GM12878 (cell line): ENCODE measurements around the gene PMPCA. TPM values are rescaled to one million over a fixed set of nuclear protein-coding genes. Genes with fewer than 3 reads are reported as not detected.

Source experiments
- ATAC-seq: fragments of 200-7000 bp; cut with Tn5 transposase; 3 replicates; pipeline ENCODE4 v1.9.1; 2020; ENCODE audit warnings: mild to moderate bottlenecking, moderate library complexity
- BruUV-seq: library from RNA; stranded (reverse); fragments of 400-500 nt; replicated peaks from 2 replicates; lab custom pipeline; 2021; lab: Mats Ljungman, UMichigan
- CTCF ChIA-PET: fragments of 300-600 bp; sonication (Branson Sonifier 250); formaldehyde crosslinking; extraction: SDS; loops from one replicate; lab custom pipeline; 2021; ENCODE audit warnings: inconsistent platforms; lab: Yijun Ruan, JAX
- POLR2A ChIA-PET: fragments of 350-600 bp; formaldehyde crosslinking; extraction: SDS; loops from one replicate; lab custom pipeline; 2021; ENCODE audit warnings: inconsistent platforms; lab: Charles Lee
- RAD21 ChIA-PET: fragments of 300-600 bp; sonication (Branson Sonifier 250); formaldehyde crosslinking; loops from one replicate; lab custom pipeline; 2023; ENCODE audit warnings: antibody characterized with exemption; ENCODE audit not compliant: unreplicated experiment; lab: Charles Lee
- SMC1A ChIA-PET: fragments of 300-600 bp; sonication (Branson Sonifier 250); formaldehyde crosslinking; loops from one replicate; lab custom pipeline; 2023; ENCODE audit not compliant: unreplicated experiment, uncharacterized antibody; lab: Charles Lee
- DNase-seq: peaks from one replicate; pipeline ENCODE4 v3.0.0-alpha.2; 2011; ENCODE audit warnings: low read depth, low spot score
- FAIRE-seq: peaks from 3 replicates; lab custom pipeline; 2011; peaks lifted over from hg19 to GRCh38; lab: Jason Lieb, UNC
- H2AFZ ChIP-seq: 2 replicates; pipeline ENCODE4 v1.6.0; 2011; ENCODE audit warnings: low read depth, low read length, control low read depth; ENCODE audit not compliant: control insufficient read depth
- H3K27ac ChIP-seq: 2 replicates; pipeline ENCODE4 v1.5.1; 2011; ENCODE audit warnings: control low read depth; ENCODE audit not compliant: control insufficient read depth, insufficient read depth
- H3K27me3 ChIP-seq, 2 experiments: replicated peaks in 1 of 2; 2 replicates each; pipeline versions ENCODE4 v1.6.0 to v1.6.1; 2011; ENCODE audit warnings: low read length in 1 of 2; ENCODE audit not compliant: control insufficient read depth in 2 of 2, insufficient read depth in 2 of 2
- H3K36me3 ChIP-seq, 2 experiments: 2 replicates each; pipeline ENCODE4 v1.5.1; 2011; ENCODE audit warnings: low read length in 1 of 2; ENCODE audit not compliant: control insufficient read depth in 2 of 2, insufficient read depth in 2 of 2
- H3K4me1 ChIP-seq: 2 replicates; pipeline ENCODE4 v1.6.1; 2011; ENCODE audit warnings: mild to moderate bottlenecking, low read length, moderate library complexity, mixed read lengths; ENCODE audit not compliant: control insufficient read depth, insufficient read depth
- H3K4me2 ChIP-seq: 2 replicates; pipeline ENCODE4 v1.6.0; 2011; ENCODE audit warnings: control low read depth; ENCODE audit not compliant: control insufficient read depth, insufficient read depth
- H3K4me3 ChIP-seq: fragments of 200-600 bp; sonication (generic); 2 replicates; pipeline ENCODE4 v1.5.1; 2016
- H3K79me2 ChIP-seq: 2 replicates; pipeline ENCODE4 v1.6.0; 2011; ENCODE audit warnings: low read length; ENCODE audit not compliant: control insufficient read depth, insufficient read depth
- H3K9ac ChIP-seq: 2 replicates; pipeline ENCODE4 v1.8.0; 2011; ENCODE audit warnings: low read length, control low read depth, mixed read lengths; ENCODE audit not compliant: control insufficient read depth, insufficient read depth
- H3K9me3 ChIP-seq: replicated peaks from 3 replicates; pipeline ENCODE4 v1.5.1; 2011; ENCODE audit warnings: mild to moderate bottlenecking, low read length; ENCODE audit not compliant: control insufficient read depth, insufficient read depth
- H4K20me1 ChIP-seq: 2 replicates; pipeline ENCODE4 v1.6.0; 2011; ENCODE audit not compliant: control insufficient read depth, insufficient read depth
- ATF2 ChIP-seq: IDR thresholded peaks from 2 replicates; pipeline ENCODE4 v1.6.1; 2012; ENCODE audit warnings: low read length, inconsistent platforms
- BMI1 ChIP-seq: fragments of 450-650 bp; IDR thresholded peaks from 2 replicates; pipeline ENCODE4 v1.6.1; 2016; ENCODE audit warnings: mild to moderate bottlenecking, moderate library complexity, borderline replicate concordance
- BRCA1 ChIP-seq: IDR thresholded peaks from 2 replicates; pipeline ENCODE4 v1.6.1; 2011; ENCODE audit warnings: low read depth, low read length, improper control_type of control experiment
- CBFB ChIP-seq: IDR thresholded peaks from 2 replicates; pipeline ENCODE4 v1.6.1; 2016; ENCODE audit warnings: antibody characterized with exemption, low read depth
- CUX1 ChIP-seq: IDR thresholded peaks from 2 replicates; pipeline ENCODE4 v1.6.1; 2012; ENCODE audit warnings: improper control_type of control experiment, low read depth, low read length; ENCODE audit not compliant: insufficient replicate concordance
- ETV6 ChIP-seq, 2 experiments: fragments of 450-650 bp in 1 of 2; IDR thresholded peaks in 1 of 2; conservative IDR thresholded peaks in 1 of 2; 2 replicates each; pipeline ENCODE4 v1.6.1; 2014; ENCODE audit warnings: antibody characterized with exemption in 1 of 2, borderline replicate concordance in 1 of 2, low read depth in 1 of 2, mild to moderate bottlenecking in 1 of 2, moderate library complexity in 1 of 2
- GABPA ChIP-seq: IDR thresholded peaks from 2 replicates; pipeline ENCODE4 v1.6.1; 2014; ENCODE audit warnings: antibody characterized with exemption, low read depth, mild to moderate bottlenecking, inconsistent platforms
- NFIC ChIP-seq: IDR thresholded peaks from 2 replicates; pipeline ENCODE4 v1.6.1; 2012; ENCODE audit warnings: low read depth, mild to moderate bottlenecking, inconsistent platforms, low read length, moderate library complexity
- PAX5 ChIP-seq: IDR thresholded peaks from 2 replicates; pipeline ENCODE4 v1.6.1; 2011; ENCODE audit warnings: low read depth, low read length, borderline replicate concordance
- PKNOX1 ChIP-seq: fragments of 450-650 bp; IDR thresholded peaks from 2 replicates; pipeline ENCODE4 v1.6.1; 2016; ENCODE audit warnings: mild to moderate bottlenecking
- RAD21 ChIP-seq: IDR thresholded peaks from 2 replicates; pipeline ENCODE4 v1.6.1; 2011; ENCODE audit warnings: mild to moderate bottlenecking, low read depth, low read length, moderate library complexity; ENCODE audit not compliant: insufficient read depth
- TCF12 ChIP-seq: IDR thresholded peaks from 2 replicates; pipeline ENCODE4 v1.6.1; 2011; ENCODE audit warnings: low read depth, mild to moderate bottlenecking, low read length
- ZNF274 ChIP-seq: IDR thresholded peaks from one replicate; pipeline ENCODE4 v1.8.0; 2011; ENCODE audit not compliant: insufficient read length, insufficient read depth
- ZNF622 ChIP-seq: fragments of 450-650 bp; IDR thresholded peaks from 2 replicates; pipeline ENCODE4 v1.6.1; 2017; ENCODE audit warnings: mild to moderate bottlenecking, inconsistent platforms
- WGBS: methylation state at CpG from one replicate; pipeline ENCODE4 v1.1.6; 2016; ENCODE audit warnings: low lambda C conversion rate; ENCODE audit not compliant: insufficient replicate concordance, insufficient coverage; ENCODE audit errors: missing lambda C conversion rate; 5-methylcytosine and 5-hydroxymethylcytosine counted together
- in situ Hi-C: fragments of 300-500 bp; cut with MboI; formaldehyde crosslinking; loops from 9 replicates; pipeline ENCODE4 v1.14.3; 2018; ENCODE audit warnings: mixed read lengths
- intact Hi-C: fragments of 100-400 bp; cut with micrococcal nuclease; formaldehyde crosslinking; loops from one replicate; pipeline ENCODE4 v1.14.2; 2022; ENCODE audit not compliant: unreplicated experiment
- polyA plus RNA-seq, 11 experiments: library from polyadenylated mRNA; depleted of rRNA in 4 of 11; unstranded in 6 of 11; stranded (reverse) in 5 of 11; fragments of >200 nt; fragmentation: Nextera tagmentation in 4 of 11; fragmentation: Illumina TruSeq in 1 of 11; extraction: Ambion mirVana in 4 of 11; extraction: Trizol in 1 of 11; gene quantifications; 1 replicate in 1 of 11; 2 replicates in 10 of 11; pipeline versions ENCODE4 v1.2.1 to v1.2.3, GENCODE V29; 2011 to 2016; ENCODE audit warnings: inconsistent platforms in 2 of 11, missing spikeins in 2 of 11, low read depth in 1 of 11
- total RNA-seq, 4 experiments: library from RNA; depleted of rRNA in 3 of 4; stranded (reverse); fragments of >200 nt in 3 of 4; fragmentation: Illumina TruSeq in 1 of 4; extraction: Trizol in 1 of 4; gene quantifications; 2 replicates each; pipeline versions ENCODE4 v1.2.1 to v1.2.3, GENCODE V29; 2013 to 2021

The PMPCA gene
- total and polyA plus RNA-seq, 10 of the 15 experiments (the other 5 are each of a cell fraction or from before 2014, with no cell fraction given) = 8.1 to 137 (median 75.7) TPM

GRCh38 chr9:136429683-136430491 is 19.4 kb downstream of the PMPCA start:
- RAD21 ChIA-PET = no interaction called here
- peaks cover 0 to 11% of the 10 kb centered on the region in 2 experiments; a peak in 3 of 4 replicates for H3K36me3 ChIP-seq

More at GRCh38 chr9:136429683-136430491, 19.4 kb downstream of the PMPCA start:
- DNase-seq (no peak), ATAC-seq (no peak), FAIRE-seq (no peak)
- in situ Hi-C loops = no loop called here
- Histone ChIP-seq H2AFZ (no peak overlapping the region), H3K27me3 (no peaks in the 10 kb centered on the region), H3K79me2 (peaks cover under 1% of the 10 kb centered on the region; the same call in 1 of the 2 replicates), H3K27ac (no peak overlapping the region), H3K4me1 (no peaks in the 10 kb centered on the region), H3K4me3 (no peak overlapping the region), H3K9me3 (no peaks in the 10 kb centered on the region), H3K4me2 (no peak overlapping the region), H3K9ac (no peak overlapping the region), H4K20me1 (no peaks in the 10 kb centered on the region)
- WGBS = 92% methylated on average over 32 of the region's 32 CpGs
- no TSS peak for BruUV-seq
- ChIA-PET SMC1A (no interaction called here), CTCF (no interaction called here), POLR2A (no interaction called here)
- TF ChIP-seq RAD21 (no peak), PAX5 (no peak), NFIC (no peak), CBFB (no peak), CUX1 (no peak), ZNF622 (no peak), ETV6 (conservative IDR thresholded peaks at IDR 0.05 in 1 of 2, IDR thresholded peaks at IDR 0.05 in 1 of 2; ENCODE audit: borderline replicate concordance in 1 of 2, low read depth in 1 of 2) (no peak), PKNOX1 (no peak), BRCA1 (no peak), ATF2 (no peak), ZNF274 (no peak), TCF12 (no peak), BMI1 (no peak), GABPA (no peak)
- intact Hi-C loops = no loop called here
